H1 (cell line): Measurements from ENCODE around the gene LY6G6D. TPM values are rescaled to one million over a fixed set of nuclear protein-coding genes. Genes with fewer than 3 reads are reported as not detected.

Experiments used
- CTCF ChIA-PET: fragments of 300-600 bp; sonication (Branson Sonifier 250); formaldehyde crosslinking; loops from one replicate; lab custom pipeline; 2021; ENCODE audit not compliant: partially characterized antibody; lab: Charles Lee
- POLR2A ChIA-PET: fragments of 300-600 bp; sonication (Branson Sonifier 250); formaldehyde crosslinking; loops from one replicate; lab custom pipeline; 2021; ENCODE audit warnings: inconsistent platforms; ENCODE audit not compliant: partially characterized antibody; lab: Charles Lee
- DNase-seq, 2 experiments: peaks; one replicate each; pipeline versions ENCODE4 v3.0.0 to v3.0.0-alpha.2; 2010 to 2022; ENCODE audit warnings: low spot score in 2 of 2, low read depth in 1 of 2, mixed read lengths in 1 of 2
- FAIRE-seq: peaks from 2 replicates; lab custom pipeline; 2011; peaks lifted over from hg19 to GRCh38; lab: Jason Lieb, UNC
- H2AFZ ChIP-seq: 2 replicates; pipeline ENCODE4 v1.8.1; 2012; ENCODE audit warnings: low read length, inconsistent platforms
- H2AK5ac ChIP-seq: 2 replicates; pipeline ENCODE4 v1.6.1; 2013; ENCODE audit warnings: low read depth, low read length
- H2BK120ac ChIP-seq: replicated peaks from 2 replicates; pipeline ENCODE3; 2013; ENCODE audit warnings: low read depth, low read length, inconsistent platforms
- H2BK12ac ChIP-seq: 2 replicates; pipeline ENCODE4 v1.6.1; 2013; ENCODE audit warnings: low read depth, low read length
- H2BK15ac ChIP-seq: 2 replicates; pipeline ENCODE4 v1.6.1; 2013; ENCODE audit warnings: low read length
- H2BK20ac ChIP-seq: 2 replicates; pipeline ENCODE4 v1.6.1; 2013; ENCODE audit warnings: low read length
- H2BK5ac ChIP-seq: 2 replicates; pipeline ENCODE4 v1.6.1; 2013; ENCODE audit warnings: low read depth, low read length
- H3K14ac ChIP-seq: 2 replicates; pipeline ENCODE4 v1.6.1; 2013; ENCODE audit warnings: inconsistent platforms; ENCODE audit not compliant: insufficient read length
- H3K18ac ChIP-seq: 2 replicates; pipeline ENCODE4 v1.6.1; 2013; ENCODE audit warnings: low read length; ENCODE audit errors: extremely low read depth
- H3K23ac ChIP-seq: 2 replicates; pipeline ENCODE4 v1.6.1; 2013; ENCODE audit warnings: inconsistent platforms; ENCODE audit not compliant: insufficient read length
- H3K23me2 ChIP-seq: 2 replicates; pipeline ENCODE4 v1.6.1; 2013; ENCODE audit warnings: low read depth, low read length
- H3K27ac ChIP-seq: 2 replicates; pipeline ENCODE4 v1.6.1; 2011; ENCODE audit warnings: low read depth, low read length, inconsistent platforms
- H3K27me3 ChIP-seq, 4 experiments: replicated peaks in 1 of 4; 1 replicate in 1 of 4; 2 replicates in 3 of 4; pipeline versions ENCODE4 v1.6.1 to v1.8.1; 2011 to 2013; ENCODE audit warnings: low read length in 3 of 4, mild to moderate bottlenecking in 3 of 4, inconsistent platforms in 2 of 4, mixed read lengths in 2 of 4, moderate library complexity in 1 of 4; ENCODE audit not compliant: control insufficient read depth in 3 of 4, insufficient read depth in 3 of 4; ENCODE audit errors: extremely low read depth in 1 of 4
- H3K36me3 ChIP-seq, 4 experiments: 2 replicates each; pipeline versions ENCODE4 v1.6.1 to v1.8.1; 2011 to 2013; ENCODE audit warnings: mild to moderate bottlenecking in 4 of 4, low read length in 3 of 4, moderate library complexity in 2 of 4, control low read depth in 1 of 4, inconsistent platforms in 1 of 4; ENCODE audit not compliant: insufficient read depth in 4 of 4, control insufficient read depth in 2 of 4
- H3K4ac ChIP-seq: replicated peaks from 2 replicates; pipeline ENCODE3; 2013; ENCODE audit warnings: low read length, low read depth, mixed read lengths, inconsistent platforms; ENCODE audit not compliant: insufficient read length
- H3K4me1 ChIP-seq, 4 experiments: replicated peaks in 1 of 4; 1 replicate in 1 of 4; 2 replicates in 3 of 4; pipeline versions ENCODE4 v1.6.1 to v1.8.1; 2011 to 2013; ENCODE audit warnings: low read length in 3 of 4, inconsistent platforms in 2 of 4, mixed read lengths in 1 of 4; ENCODE audit not compliant: insufficient read depth in 4 of 4, control insufficient read depth in 3 of 4
- H3K4me2 ChIP-seq, 2 experiments: 2 replicates each; pipeline versions ENCODE4 v1.6.1 to v1.8.1; 2011 to 2013; ENCODE audit warnings: low read depth in 2 of 2, low read length in 2 of 2, control low read depth in 1 of 2, inconsistent platforms in 1 of 2, mild to moderate bottlenecking in 1 of 2; ENCODE audit not compliant: insufficient read depth in 1 of 2
- H3K4me3 ChIP-seq, 4 experiments: fragments of 200-600, 300-600 bp in 1 of 4; sonication (generic), shearing (Covaris generic), sonication (Bioruptor Twin) in 1 of 4; 2 replicates each; pipeline versions ENCODE4 v1.5.1 to v1.8.1; 2011 to 2016; ENCODE audit warnings: low read length in 4 of 4, low read depth in 3 of 4, control low read depth in 2 of 4, inconsistent platforms in 2 of 4, mild to moderate bottlenecking in 2 of 4, mixed read lengths in 1 of 4, moderate library complexity in 1 of 4; ENCODE audit not compliant: insufficient read depth in 2 of 4; ENCODE audit errors: extremely low read depth in 1 of 4
- H3K56ac ChIP-seq: replicated peaks from 2 replicates; pipeline ENCODE3; 2013; ENCODE audit warnings: low read depth, mild to moderate bottlenecking, mixed read lengths, low read length, inconsistent platforms; ENCODE audit not compliant: insufficient read length
- H3K79me1 ChIP-seq: 2 replicates; pipeline ENCODE4 v1.6.1; 2013; ENCODE audit warnings: low read depth, low read length, control low read depth
- H3K79me2 ChIP-seq, 2 experiments: 2 replicates each; pipeline versions ENCODE4 v1.6.1 to v1.8.1; 2012 to 2013; ENCODE audit warnings: low read length in 2 of 2, mild to moderate bottlenecking in 2 of 2, inconsistent platforms in 1 of 2; ENCODE audit not compliant: insufficient read depth in 2 of 2, control insufficient read depth in 1 of 2
- H3K9ac ChIP-seq, 4 experiments: replicated peaks in 1 of 4; 1 replicate in 1 of 4; 2 replicates in 3 of 4; pipeline versions ENCODE4 v1.6.1 to v1.8.1; 2011 to 2013; ENCODE audit warnings: low read depth in 3 of 4, low read length in 3 of 4, control low read depth in 2 of 4, mild to moderate bottlenecking in 2 of 4, moderate library complexity in 2 of 4, inconsistent platforms in 1 of 4; ENCODE audit errors: extremely low read depth in 1 of 4
- H3K9me3 ChIP-seq, 2 experiments: 2 replicates each; pipeline versions ENCODE4 v1.6.1 to v1.8.1; 2012 to 2013; ENCODE audit warnings: mild to moderate bottlenecking in 2 of 2, moderate library complexity in 2 of 2, control low read depth in 1 of 2, inconsistent platforms in 1 of 2, low read depth in 1 of 2, low read length in 1 of 2, mixed read lengths in 1 of 2; ENCODE audit not compliant: insufficient read depth in 2 of 2
- H4K20me1 ChIP-seq, 2 experiments: replicated peaks in 1 of 2; 2 replicates each; pipeline versions ENCODE3 to v1.8.1; 2011 to 2013; ENCODE audit warnings: inconsistent platforms in 2 of 2, low read length in 2 of 2, mild to moderate bottlenecking in 1 of 2; ENCODE audit not compliant: insufficient read depth in 2 of 2, control insufficient read depth in 1 of 2
- H4K5ac ChIP-seq: 2 replicates; pipeline ENCODE4 v1.6.1; 2013; ENCODE audit warnings: low read length, low read depth, mixed read lengths, inconsistent platforms; ENCODE audit not compliant: insufficient read length
- H4K8ac ChIP-seq: 2 replicates; pipeline ENCODE4 v1.8.0; 2013; ENCODE audit warnings: mild to moderate bottlenecking, moderate library complexity, low read length, inconsistent platforms; ENCODE audit not compliant: insufficient read depth; ENCODE audit errors: extremely low read depth
- H4K91ac ChIP-seq: replicated peaks from 2 replicates; pipeline ENCODE3; 2013; ENCODE audit warnings: low read length, mixed read lengths, inconsistent platforms; ENCODE audit not compliant: insufficient read length
- BACH1 ChIP-seq: IDR thresholded peaks from 2 replicates; pipeline ENCODE4 v1.6.1; 2012; ENCODE audit warnings: low read length, improper control_type of control experiment
- CBX5 ChIP-seq: fragments of 300-800, 300-1000 bp; sonication (generic); IDR thresholded peaks from 2 replicates; pipeline ENCODE4 v1.7.1; 2016; ENCODE audit warnings: antibody characterized with exemption, low read length, low read depth
- CTCF ChIP-seq, 3 experiments: IDR thresholded peaks; 1 replicate in 2 of 3; 2 replicates in 1 of 3; pipeline versions ENCODE4 v1.5.1 to v1.6.1; 2011; ENCODE audit warnings: low read length in 3 of 3, mild to moderate bottlenecking in 3 of 3, inconsistent platforms in 2 of 3, low read depth in 1 of 3, moderate library complexity in 1 of 3; ENCODE audit not compliant: insufficient read depth in 1 of 3; ENCODE audit errors: control extremely low read depth in 1 of 3
- EZH2 ChIP-seq: fragments of 200-600 bp; sonication (generic); IDR thresholded peaks from 2 replicates; pipeline ENCODE4 v1.7.1; 2012; ENCODE audit warnings: low read depth, mild to moderate bottlenecking, moderate library complexity, low read length, inconsistent platforms; ENCODE audit not compliant: severe bottlenecking
- GABPA ChIP-seq: IDR thresholded peaks from 2 replicates; pipeline ENCODE4 v1.6.1; 2011; ENCODE audit warnings: mild to moderate bottlenecking, low read length, moderate library complexity, borderline replicate concordance; ENCODE audit not compliant: insufficient read depth
- MAFK ChIP-seq: IDR thresholded peaks from 2 replicates; pipeline ENCODE4 v1.6.1; 2012; ENCODE audit warnings: low read depth, mild to moderate bottlenecking, improper control_type of control experiment, low read length
- POLR2A ChIP-seq, 2 experiments: IDR thresholded peaks; 1 replicate in 1 of 2; 2 replicates in 1 of 2; pipeline ENCODE4 v1.6.1; 2011; ENCODE audit warnings: low read depth in 2 of 2, low read length in 2 of 2, mild to moderate bottlenecking in 2 of 2; ENCODE audit errors: control extremely low read depth in 1 of 2
- POLR2AphosphoS5 ChIP-seq: IDR thresholded peaks from 2 replicates; pipeline ENCODE4 v1.6.1; 2011; ENCODE audit warnings: low read depth, low read length
- RAD21 ChIP-seq, 2 experiments: IDR thresholded peaks in 1 of 2; conservative IDR thresholded peaks in 1 of 2; 2 replicates each; pipeline ENCODE4 v1.6.1; 2011; ENCODE audit warnings: low read depth in 2 of 2, low read length in 2 of 2, improper control_type of control experiment in 1 of 2, inconsistent platforms in 1 of 2, mild to moderate bottlenecking in 1 of 2, moderate library complexity in 1 of 2
- SIX5 ChIP-seq: IDR thresholded peaks from 2 replicates; pipeline ENCODE4 v1.6.1; 2011; ENCODE audit warnings: mild to moderate bottlenecking, low read depth, low read length
- SRF ChIP-seq: IDR thresholded peaks from 2 replicates; pipeline ENCODE4 v1.6.1; 2011; ENCODE audit warnings: mild to moderate bottlenecking, low read depth, low read length, moderate library complexity
- WGBS, 2 experiments: shearing (Covaris generic) in 1 of 2; methylation state at CpG; one replicate each; pipeline versions ENCODE4 v1.1.6 to v1.1.7; 2013 to 2015; ENCODE audit warnings: low lambda C conversion rate in 2 of 2, mixed read lengths in 2 of 2, inconsistent platforms in 1 of 2, low coverage in 1 of 2, missing lambda C conversion rate in 1 of 2; ENCODE audit not compliant: insufficient replicate concordance in 2 of 2, insufficient coverage in 1 of 2, insufficient read length in 1 of 2; ENCODE audit errors: extremely low coverage in 1 of 2, missing lambda C conversion rate in 1 of 2; 5-methylcytosine and 5-hydroxymethylcytosine counted together
- polyA plus RNA-seq, 7 experiments: library from polyadenylated mRNA; depleted of rRNA in 3 of 7; stranded (reverse) in 5 of 7; unstranded in 2 of 7; fragments of >200 nt in 5 of 7; fragments of 200-250 nt in 2 of 7; gene quantifications; 1 replicate in 5 of 7; 2 replicates in 1 of 7; 4 replicates in 1 of 7; pipeline versions ENCODE4 v1.2.1 to v1.2.3, GENCODE V29; 2011 to 2013; ENCODE audit warnings: missing spikeins in 2 of 7, mixed read lengths in 2 of 7
- total RNA-seq: library from RNA; stranded (reverse); fragmentation: NEBNext Ultra II Directional; extraction: Animal tissue kit (Norgen Biotek cat#: 25700); gene quantifications from 2 replicates; pipeline ENCODE4 v1.2.1, GENCODE V29; 2021

Gene LY6G6D
- total and polyA plus RNA-seq, 2 of the 8 experiments (the other 6 are each of a cell fraction or from before 2014, with no cell fraction given): 1.8 TPM; not detected in 1

- POLR2A ChIA-PET: interaction anchor here (0.7 to 6.6 kb wide), 10 partner anchors 8 to 205 kb away, joined by 3 to 33 read pairs (median 4); partner anchors contain the start of genes BAG6, EHMT2, LSM2 and LY6G6D
- CTCF ChIA-PET: interaction anchor here (0.6 to 5.8 kb wide), 13 partner anchors 10 to 99 kb away, joined by 3 to 26 read pairs (median 5); partner anchors contain the start of genes BAG6, CSNK2B, DDAH2 and GPANK1
- H3K23ac ChIP-seq: no peak overlapping the region
- H3K56ac ChIP-seq: no peak overlapping the region
- no peak overlapping the region for H2BK15ac ChIP-seq
- H2BK12ac ChIP-seq: no peak overlapping the region
- FAIRE-seq: no peak
- no peak overlapping the region for H3K18ac ChIP-seq
- no peak overlapping the region for H2AK5ac ChIP-seq
- no peak overlapping the region for H4K91ac ChIP-seq
- H3K27me3 ChIP-seq: no peaks in the 10 kb centered on the region
- H3K23me2 ChIP-seq: no peaks in the 10 kb centered on the region
- no peak overlapping the region for H3K27ac ChIP-seq
- no peaks in the 10 kb centered on the region for H3K79me1 ChIP-seq
- H3K14ac ChIP-seq: no peak overlapping the region
- H3K79me2 ChIP-seq: no peaks in the 10 kb centered on the region
- H2BK120ac ChIP-seq: no peak overlapping the region
- H4K20me1 ChIP-seq: no peaks in the 10 kb centered on the region
- no peak overlapping the region for H3K4me3 ChIP-seq
- DNase-seq: no peak
- 96% methylated on average over 12 of the region's 12 CpGs; no CpG with 5 or more reads in 1 of the 2 experiments for WGBS, 2 experiments
- H2BK5ac ChIP-seq: no peak overlapping the region
- no peak overlapping the region for H3K4ac ChIP-seq
- no peak overlapping the region for H2AFZ ChIP-seq
- H4K5ac ChIP-seq: no peak overlapping the region
- H3K9ac ChIP-seq: no peak overlapping the region
- peaks cover 0 to 1% (median 0%) of the 10 kb centered on the region in 4 experiments; a peak in 2 of 7 replicates for H3K4me1 ChIP-seq
- H4K8ac ChIP-seq: no peak overlapping the region
- H3K36me3 ChIP-seq: peaks cover 9 to 28% (median 18%) of the 10 kb centered on the region in 4 experiments; a peak in 5 of 8 replicates
- H3K4me2 ChIP-seq: no peak overlapping the region
- no peak overlapping the region for H2BK20ac ChIP-seq
- no peaks in the 10 kb centered on the region for H3K9me3 ChIP-seq
- TF ChIP-seq POLR2A (IDR thresholded peaks at IDR 0.05; ENCODE audit: control extremely low read depth in 1 of 2, low read depth in 2 of 2, low read length in 2 of 2) (no peak), SRF (no peak), BACH1 (no peak), GABPA (no peak), CTCF (IDR thresholded peaks at IDR 0.05; ENCODE audit: control extremely low read depth in 1 of 3, insufficient read depth in 1 of 3, low read depth in 1 of 3, low read length in 3 of 3) (no peak), POLR2AphosphoS5 (no peak), MAFK (no peak), EZH2 (no peak), RAD21 (IDR thresholded peaks at IDR 0.05 in 1 of 2, conservative IDR thresholded peaks at IDR 0.05 in 1 of 2; ENCODE audit: low read depth in 2 of 2, low read length in 2 of 2) (no peak), SIX5 (no peak), CBX5 (no peak)
These were observed 23.5 kb upstream of the LY6G6D start for GRCh38 chr6:31691564-31692108.
